ENCODE measurements around the gene NKX3-2. TPM values are rescaled to one million over a fixed set of nuclear protein-coding genes. Genes with fewer than 3 reads are reported as not detected.

The NKX3-2 gene
- total RNA-seq, 1 donor from 2014 or later: 4.5 TPM

DNA sequence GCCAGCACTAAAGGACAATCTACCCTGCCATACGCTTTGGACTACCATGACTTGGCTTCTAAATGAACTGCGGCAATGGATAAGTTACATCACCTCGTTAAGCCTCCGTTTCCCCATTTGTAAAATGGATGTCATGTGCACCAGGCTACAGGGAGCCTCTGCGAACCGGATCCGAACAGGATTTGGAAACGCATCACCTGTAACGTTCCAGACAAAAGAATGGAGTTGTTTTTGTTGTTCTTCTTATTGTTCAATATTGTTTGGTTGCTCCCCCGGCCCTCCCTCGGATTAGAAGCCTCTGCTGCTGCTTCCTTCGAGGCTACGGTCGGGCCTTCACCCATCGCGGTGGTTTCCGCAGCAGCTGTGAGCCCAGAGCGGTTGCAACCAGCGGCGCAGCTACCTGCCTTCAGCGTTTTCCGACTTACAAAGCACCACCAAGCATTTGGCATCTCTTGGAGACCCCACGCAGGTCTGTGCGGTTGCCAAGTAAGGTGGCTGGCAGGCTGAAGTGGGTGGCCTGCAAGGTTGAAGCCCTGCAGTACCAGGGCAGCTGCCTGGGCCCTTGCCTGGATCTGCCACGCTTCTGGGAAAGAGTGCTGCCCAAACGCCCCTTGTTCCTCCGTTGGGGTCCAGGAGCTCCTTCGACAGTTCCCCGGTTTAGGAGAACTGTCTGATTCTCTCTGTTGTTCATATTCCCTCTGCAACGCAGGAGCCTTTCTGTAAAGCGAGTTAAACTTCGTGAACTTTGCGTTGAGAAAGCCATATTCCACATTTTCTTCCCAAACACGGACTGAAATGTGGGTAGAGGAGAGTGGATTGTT lies 7.1 kb downstream of the NKX3-2 start:
- H3K27me3 Mint-ChIP-seq (ENCODE audit: unreplicated experiment): peaks cover 11% of the 10 kb centered on the region
- no peak overlapping the region for H3K27ac Mint-ChIP-seq (ENCODE audit: unreplicated experiment)
- peaks cover 15% of the 10 kb centered on the region for H3K4me1 Mint-ChIP-seq (ENCODE audit: unreplicated experiment)
- H3K36me3 Mint-ChIP-seq (ENCODE audit: low read depth, unreplicated experiment): peaks cover 15% of the 10 kb centered on the region
- TF ChIP-seq, protein P1, sequence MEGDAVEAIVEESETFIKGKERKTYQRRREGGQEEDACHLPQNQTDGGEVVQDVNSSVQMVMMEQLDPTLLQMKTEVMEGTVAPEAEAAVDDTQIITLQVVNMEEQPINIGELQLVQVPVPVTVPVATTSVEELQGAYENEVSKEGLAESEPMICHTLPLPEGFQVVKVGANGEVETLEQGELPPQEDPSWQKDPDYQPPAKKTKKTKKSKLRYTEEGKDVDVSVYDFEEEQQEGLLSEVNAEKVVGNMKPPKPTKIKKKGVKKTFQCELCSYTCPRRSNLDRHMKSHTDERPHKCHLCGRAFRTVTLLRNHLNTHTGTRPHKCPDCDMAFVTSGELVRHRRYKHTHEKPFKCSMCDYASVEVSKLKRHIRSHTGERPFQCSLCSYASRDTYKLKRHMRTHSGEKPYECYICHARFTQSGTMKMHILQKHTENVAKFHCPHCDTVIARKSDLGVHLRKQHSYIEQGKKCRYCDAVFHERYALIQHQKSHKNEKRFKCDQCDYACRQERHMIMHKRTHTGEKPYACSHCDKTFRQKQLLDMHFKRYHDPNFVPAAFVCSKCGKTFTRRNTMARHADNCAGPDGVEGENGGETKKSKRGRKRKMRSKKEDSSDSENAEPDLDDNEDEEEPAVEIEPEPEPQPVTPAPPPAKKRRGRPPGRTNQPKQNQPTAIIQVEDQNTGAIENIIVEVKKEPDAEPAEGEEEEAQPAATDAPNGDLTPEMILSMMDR (IDR thresholded peaks at IDR 0.05; ENCODE audit: unreplicated experiment): no peak
- no peak for DNase-seq (ENCODE audit: low spot score)
- H3K9me3 Mint-ChIP-seq (ENCODE audit: unreplicated experiment): no peaks in the 10 kb centered on the region
- no peak overlapping the region for H3K4me3 Mint-ChIP-seq (ENCODE audit: unreplicated experiment)

DNA sequence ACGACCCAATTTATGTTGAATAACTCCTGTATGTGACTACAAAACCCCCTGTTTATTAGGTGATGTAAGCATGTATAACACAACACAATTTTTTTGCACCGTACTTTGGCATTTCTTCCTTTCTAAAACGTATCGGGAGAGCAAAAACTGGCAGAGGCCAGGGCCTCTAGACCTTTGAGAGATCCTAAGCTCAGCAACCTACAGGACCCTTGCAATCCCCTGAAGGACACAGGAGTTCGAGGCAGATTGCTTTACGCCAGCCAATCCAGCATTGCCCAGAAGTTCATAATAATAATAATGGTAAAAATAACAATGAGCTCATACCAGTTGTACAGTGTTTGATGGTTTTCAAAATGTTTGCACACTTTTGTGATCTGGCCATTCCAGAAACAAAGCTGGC lies 7.7 kb downstream of the NKX3-2 start:
- H3K4me3 Mint-ChIP-seq (ENCODE audit: unreplicated experiment): no peak overlapping the region
- no peaks in the 10 kb centered on the region for H3K9me3 Mint-ChIP-seq (ENCODE audit: unreplicated experiment)
- no peak for DNase-seq (ENCODE audit: low spot score)
- TF ChIP-seq, protein P1 (IDR thresholded peaks at IDR 0.05; ENCODE audit: unreplicated experiment): no peak
- peaks cover 19% of the 10 kb centered on the region for H3K4me1 Mint-ChIP-seq (ENCODE audit: unreplicated experiment)
- peaks cover 15% of the 10 kb centered on the region for H3K36me3 Mint-ChIP-seq (ENCODE audit: low read depth, unreplicated experiment)
- H3K27me3 Mint-ChIP-seq (ENCODE audit: unreplicated experiment): peaks cover 11% of the 10 kb centered on the region
- no peak overlapping the region for H3K27ac Mint-ChIP-seq (ENCODE audit: unreplicated experiment)

DNA sequence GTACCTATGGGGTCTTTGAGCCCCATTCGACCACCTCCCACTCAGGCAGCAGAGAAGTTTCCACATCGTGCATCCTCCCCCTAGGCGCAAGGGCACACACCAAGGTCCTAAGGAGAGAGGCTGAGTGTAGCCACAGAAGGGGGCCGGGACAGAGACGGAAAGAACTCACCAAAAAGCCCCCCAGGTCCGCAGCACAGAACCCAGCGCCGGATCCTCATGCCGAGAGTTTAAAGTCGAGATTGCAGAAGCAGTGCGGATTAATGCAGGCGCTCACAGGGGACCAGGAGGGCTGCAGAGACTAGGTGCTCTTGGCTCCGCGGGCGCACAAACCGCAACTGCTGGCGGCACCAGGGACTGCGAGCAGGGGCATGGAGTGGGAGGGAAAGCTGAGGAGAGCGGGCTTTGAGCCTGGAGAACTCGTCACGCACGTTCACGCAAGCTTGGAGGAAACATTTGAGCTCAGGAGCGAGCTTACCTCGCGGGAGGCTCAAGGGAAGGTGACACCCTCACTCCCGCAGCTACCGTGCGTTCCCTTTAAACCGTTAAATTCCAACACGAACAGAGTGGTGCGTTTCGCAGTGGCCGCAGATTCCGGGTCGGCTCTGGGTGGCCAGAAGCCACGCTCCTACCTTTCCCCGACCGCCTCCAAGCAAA lies 8.5 kb downstream of the NKX3-2 start:
- peak; percentile 43 for DNase-seq (ENCODE audit: low spot score)
- Mint-ChIP-seq H3K36me3 (ENCODE audit: low read depth, unreplicated experiment) (peaks cover 14% of the 10 kb centered on the region), H3K9me3 (ENCODE audit: unreplicated experiment) (no peaks in the 10 kb centered on the region), H3K27ac (ENCODE audit: unreplicated experiment) (no peak overlapping the region), H3K4me3 (ENCODE audit: unreplicated experiment) (no peak overlapping the region), H3K27me3 (ENCODE audit: unreplicated experiment) (peaks cover 10% of the 10 kb centered on the region), H3K4me1 (ENCODE audit: unreplicated experiment) (peaks cover 26% of the 10 kb centered on the region)
- TF ChIP-seq, protein P1 (IDR thresholded peaks at IDR 0.05; ENCODE audit: unreplicated experiment): no peak

DNA sequence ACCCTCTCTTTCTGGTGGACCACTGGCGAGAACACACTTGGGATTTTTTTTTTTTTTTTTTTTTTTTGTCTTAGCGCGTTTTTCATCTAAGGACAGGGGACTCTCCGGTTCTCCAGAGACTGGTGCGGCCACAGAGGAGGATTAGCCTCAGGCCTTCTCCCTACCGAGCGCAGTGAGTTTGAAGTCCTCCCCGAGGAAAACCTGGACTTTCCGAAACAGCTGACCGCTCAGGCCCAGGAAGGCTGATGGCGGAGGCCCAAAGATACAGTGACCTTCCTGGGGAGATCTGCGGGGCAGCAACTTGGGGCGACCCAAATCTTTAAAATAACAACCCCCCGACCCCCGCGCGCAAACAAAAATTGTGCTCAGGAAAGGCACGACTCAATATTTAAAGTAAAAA lies 9.2 kb downstream of the NKX3-2 start:
- Mint-ChIP-seq H3K27ac (ENCODE audit: unreplicated experiment) (no peak overlapping the region), H3K27me3 (ENCODE audit: unreplicated experiment) (peaks cover 7% of the 10 kb centered on the region), H3K36me3 (ENCODE audit: low read depth, unreplicated experiment) (peaks cover 12% of the 10 kb centered on the region), H3K4me3 (ENCODE audit: unreplicated experiment) (no peak overlapping the region), H3K9me3 (ENCODE audit: unreplicated experiment) (no peaks in the 10 kb centered on the region), H3K4me1 (ENCODE audit: unreplicated experiment) (peaks cover 28% of the 10 kb centered on the region)
- TF ChIP-seq, protein P1 (IDR thresholded peaks at IDR 0.05; ENCODE audit: unreplicated experiment): no peak
- no peak for DNase-seq (ENCODE audit: low spot score)

All from endothelial cell (in vitro differentiated cells).